22Rv1 (cell line): Measurements from ENCODE around the gene PLXDC2.

Experiments
- CTCF ChIP-seq: fragments of 450-650 bp; IDR thresholded peaks from 2 replicates; pipeline ENCODE4 v1.5.1; 2017; ENCODE audit warnings: mild to moderate bottlenecking
- ZFX ChIP-seq: fragments of 450-650 bp; IDR thresholded peaks from 2 replicates; pipeline ENCODE4 v1.6.1; 2017; ENCODE audit warnings: antibody characterized with exemption, borderline replicate concordance

- TF ChIP-seq CTCF (no peak), ZFX (no peak)
These were observed 271.9 kb downstream of the PLXDC2 start for GRCh38 chr10:20088061-20088701.
